Measurements from ENCODE around the gene LAX1. TPM values are rescaled to one million over a fixed set of nuclear protein-coding genes. Genes with fewer than 3 reads are reported as not detected.

LAX1 gene
- total RNA-seq: not detected in 2 replicates

GRCh38 chr1:203765029-203765837, at the start of gene LAX1:
TSS of gene LAX1 (plus strand) at chr1:203765183. CDS start at chr1:203765566, 383 bp downstream.

GRCh38 chr1:203795441-203796235, 30.7 kb downstream of the LAX1 start, which contains the start of the genes ZBED6 and ZC3H11A:
TSS of gene ZBED6 (plus strand) at chr1:203795623. CDS start at chr1:203797523, 1,900 bp downstream.
TSS of gene ZC3H11A (plus strand) at chr1:203795623. CDS start at chr1:203817071, 21,448 bp downstream.

Other genes with a start within 250 kb of the LAX1 start
- gene ATP2B4, start 138.4 kb upstream of the LAX1 start, total RNA-seq: 77.1 and 146 TPM in 2 replicates
- gene ZBED6, start 30.4 kb downstream of the LAX1 start, total RNA-seq: 6.7 and 7.5 TPM in 2 replicates
- gene ZC3H11A, start 30.4 kb downstream of the LAX1 start, total RNA-seq: 67.3 and 80.0 TPM in 2 replicates
- 46.5 and 55.3 TPM in 2 replicates for gene SNRPE, start 96.4 kb downstream of the LAX1 start, total RNA-seq